ENCODE data around the gene HDAC3. TPM values are rescaled to one million over a fixed set of nuclear protein-coding genes. Genes with fewer than 3 reads are reported as not detected.

HDAC3 gene
- total RNA-seq, 1 donor: 47.8 TPM

DNA sequence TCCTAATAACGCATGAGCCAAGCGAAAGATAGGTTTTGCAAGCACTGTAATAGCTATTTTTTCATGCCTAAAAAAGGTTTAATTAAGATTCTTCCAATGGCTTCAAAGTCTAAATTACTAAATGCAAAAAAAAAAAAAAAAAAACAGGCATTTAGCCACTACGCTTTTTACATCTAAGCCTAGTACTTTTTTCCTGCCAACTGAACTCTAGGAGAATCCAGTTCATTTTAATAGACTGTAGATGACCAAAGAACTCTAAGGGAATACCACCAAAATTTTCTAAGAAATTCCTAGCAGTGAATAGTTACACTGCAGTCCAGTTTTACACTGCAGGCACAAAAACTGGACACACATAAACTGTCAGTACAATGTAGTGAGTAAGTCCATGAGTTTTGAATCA lies 27.6 kb downstream of the HDAC3 start:
- Histone ChIP-seq H4K20me1 (ENCODE audit: insufficient read depth, low read length) (no peaks in the 10 kb centered on the region), H3K27me3 (ENCODE audit: insufficient read depth, low read length) (no peaks in the 10 kb centered on the region), H3K36me3 (ENCODE audit: insufficient read depth, low read length) (no peaks in the 10 kb centered on the region), H3K9me3 (ENCODE audit: low read depth, low read length) (no peaks in the 10 kb centered on the region), H3K4me2 (ENCODE audit: insufficient read depth, low read length) (no peak overlapping the region), H3K27ac (ENCODE audit: low read depth, low read length) (no peak overlapping the region), H3K79me2 (ENCODE audit: insufficient read depth, low read length) (peaks cover 76% of the 10 kb centered on the region), H2AFZ (ENCODE audit: low read length) (no peak overlapping the region), H3K4me3 (ENCODE audit: insufficient read depth, low read length) (no peak overlapping the region), H3K4me1 (ENCODE audit: insufficient read depth, low read length) (peaks cover 26% of the 10 kb centered on the region)
- no peak for DNase-seq (ENCODE audit: insufficient read length, low spot score, missing footprints)
- TF ChIP-seq, protein P1, sequence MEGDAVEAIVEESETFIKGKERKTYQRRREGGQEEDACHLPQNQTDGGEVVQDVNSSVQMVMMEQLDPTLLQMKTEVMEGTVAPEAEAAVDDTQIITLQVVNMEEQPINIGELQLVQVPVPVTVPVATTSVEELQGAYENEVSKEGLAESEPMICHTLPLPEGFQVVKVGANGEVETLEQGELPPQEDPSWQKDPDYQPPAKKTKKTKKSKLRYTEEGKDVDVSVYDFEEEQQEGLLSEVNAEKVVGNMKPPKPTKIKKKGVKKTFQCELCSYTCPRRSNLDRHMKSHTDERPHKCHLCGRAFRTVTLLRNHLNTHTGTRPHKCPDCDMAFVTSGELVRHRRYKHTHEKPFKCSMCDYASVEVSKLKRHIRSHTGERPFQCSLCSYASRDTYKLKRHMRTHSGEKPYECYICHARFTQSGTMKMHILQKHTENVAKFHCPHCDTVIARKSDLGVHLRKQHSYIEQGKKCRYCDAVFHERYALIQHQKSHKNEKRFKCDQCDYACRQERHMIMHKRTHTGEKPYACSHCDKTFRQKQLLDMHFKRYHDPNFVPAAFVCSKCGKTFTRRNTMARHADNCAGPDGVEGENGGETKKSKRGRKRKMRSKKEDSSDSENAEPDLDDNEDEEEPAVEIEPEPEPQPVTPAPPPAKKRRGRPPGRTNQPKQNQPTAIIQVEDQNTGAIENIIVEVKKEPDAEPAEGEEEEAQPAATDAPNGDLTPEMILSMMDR (IDR thresholded peaks at IDR 0.05; ENCODE audit: extremely low read depth, low read depth, low read length): no peak

DNA sequence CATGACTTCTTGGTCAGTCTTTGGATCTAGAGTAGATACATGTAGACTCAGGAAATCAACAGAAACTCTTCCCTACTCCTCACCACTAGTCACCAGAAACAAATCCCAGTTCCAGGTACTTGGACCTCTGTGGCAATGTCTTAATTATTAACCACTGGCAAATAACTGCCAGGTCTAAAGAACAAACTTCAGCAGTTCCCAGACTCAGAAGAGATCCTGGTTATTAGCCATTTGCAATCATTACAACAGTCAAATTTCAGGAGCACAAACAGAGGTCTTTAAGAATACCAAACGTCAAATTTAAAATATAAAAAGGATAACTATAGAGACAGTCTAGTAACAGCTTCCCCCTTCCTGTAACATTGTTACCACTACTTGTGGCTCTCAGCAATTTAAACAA lies 28.1 kb downstream of the HDAC3 start:
- peaks cover 76% of the 10 kb centered on the region for H3K79me2 ChIP-seq (ENCODE audit: insufficient read depth, low read length)
- H3K27me3 ChIP-seq (ENCODE audit: insufficient read depth, low read length): no peaks in the 10 kb centered on the region
- H3K36me3 ChIP-seq (ENCODE audit: insufficient read depth, low read length): no peaks in the 10 kb centered on the region
- H3K9me3 ChIP-seq (ENCODE audit: low read depth, low read length): no peaks in the 10 kb centered on the region
- TF ChIP-seq, protein P1 (IDR thresholded peaks at IDR 0.05; ENCODE audit: extremely low read depth, low read depth, low read length): no peak
- no peak overlapping the region for H3K27ac ChIP-seq (ENCODE audit: low read depth, low read length)
- H2AFZ ChIP-seq (ENCODE audit: low read length): no peak overlapping the region
- H3K4me3 ChIP-seq (ENCODE audit: insufficient read depth, low read length): no peak overlapping the region
- peaks cover 27% of the 10 kb centered on the region for H3K4me1 ChIP-seq (ENCODE audit: insufficient read depth, low read length)
- H3K4me2 ChIP-seq (ENCODE audit: insufficient read depth, low read length): no peak overlapping the region
- H4K20me1 ChIP-seq (ENCODE audit: insufficient read depth, low read length): no peaks in the 10 kb centered on the region
- DNase-seq (ENCODE audit: insufficient read length, low spot score, missing footprints): no peak

DNA sequence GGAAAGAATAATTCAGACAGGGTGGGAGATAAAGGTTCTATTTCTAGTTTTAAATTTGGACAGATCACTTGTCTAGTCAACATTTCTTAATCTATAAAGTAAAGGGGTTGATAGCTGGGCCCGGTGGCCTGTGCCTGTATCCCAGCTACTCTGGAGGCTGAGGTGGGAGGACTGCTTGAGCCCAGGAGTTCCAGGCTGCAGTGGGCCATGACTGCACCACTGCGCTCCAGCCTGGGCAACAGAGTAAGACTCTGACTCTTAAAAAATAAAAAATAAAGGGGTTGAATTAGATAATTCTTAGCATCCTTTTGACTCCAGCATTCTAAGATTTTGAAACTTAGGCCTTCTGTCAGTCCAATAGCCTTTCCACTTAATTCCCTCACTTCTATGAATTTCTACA lies 28.6 kb downstream of the HDAC3 start:
- Histone ChIP-seq H4K20me1 (ENCODE audit: insufficient read depth, low read length) (no peaks in the 10 kb centered on the region), H3K27me3 (ENCODE audit: insufficient read depth, low read length) (no peaks in the 10 kb centered on the region), H3K4me1 (ENCODE audit: insufficient read depth, low read length) (peaks cover 27% of the 10 kb centered on the region), H3K4me3 (ENCODE audit: insufficient read depth, low read length) (no peak overlapping the region), H3K9me3 (ENCODE audit: low read depth, low read length) (no peaks in the 10 kb centered on the region), H3K4me2 (ENCODE audit: insufficient read depth, low read length) (no peak overlapping the region), H2AFZ (ENCODE audit: low read length) (no peak overlapping the region), H3K36me3 (ENCODE audit: insufficient read depth, low read length) (no peaks in the 10 kb centered on the region), H3K27ac (ENCODE audit: low read depth, low read length) (no peak overlapping the region), H3K79me2 (ENCODE audit: insufficient read depth, low read length) (peaks cover 76% of the 10 kb centered on the region)
- DNase-seq (ENCODE audit: insufficient read length, low spot score, missing footprints): no peak
- TF ChIP-seq, protein P1 (IDR thresholded peaks at IDR 0.05; ENCODE audit: extremely low read depth, low read depth, low read length): no peak

DNA sequence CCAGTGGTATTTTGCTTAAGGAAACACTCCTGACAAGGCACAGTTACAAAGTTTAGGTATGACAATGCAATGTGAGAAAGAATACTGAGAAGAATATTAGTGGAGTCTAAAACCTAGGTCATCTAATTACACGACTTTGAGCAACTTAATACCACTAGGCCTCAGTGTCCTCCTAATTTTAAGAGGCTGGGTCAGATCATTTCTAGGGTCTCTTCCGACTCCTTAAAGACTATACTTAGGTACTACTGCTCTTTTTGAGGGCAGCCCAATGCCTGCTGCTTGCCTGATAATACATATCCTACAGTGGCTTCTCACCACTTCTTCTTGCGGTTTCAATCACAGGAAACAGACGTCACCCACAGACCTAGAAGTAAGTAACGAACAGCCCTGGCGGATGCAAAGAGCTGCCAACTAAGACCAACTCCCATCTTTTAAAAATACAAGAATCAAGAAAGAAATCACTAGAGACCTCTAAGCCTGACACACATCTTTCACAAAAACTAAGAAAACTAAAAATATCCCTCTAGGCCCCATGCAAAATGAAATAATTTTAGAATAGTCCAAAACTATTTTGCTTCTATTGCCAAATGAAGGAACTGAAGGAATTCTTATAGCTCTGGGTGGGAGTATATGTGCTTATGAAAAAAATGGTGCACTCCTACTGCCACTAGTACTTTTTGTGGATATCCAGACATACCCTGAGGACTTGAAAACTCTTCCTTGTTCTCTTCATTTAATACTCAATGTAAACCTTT lies 30.9 kb downstream of the HDAC3 start:
- DNase-seq (ENCODE audit: insufficient read length, low spot score, missing footprints): peak; percentile 53
- TF ChIP-seq, protein P1 (IDR thresholded peaks at IDR 0.05; ENCODE audit: extremely low read depth, low read depth, low read length): no peak
- peak overlapping the region; percentile 37 for H2AFZ ChIP-seq (ENCODE audit: low read length)
- H3K27me3 ChIP-seq (ENCODE audit: insufficient read depth, low read length): no peaks in the 10 kb centered on the region
- peak overlapping the region; percentile 44 for H3K4me2 ChIP-seq (ENCODE audit: insufficient read depth, low read length)
- H3K79me2 ChIP-seq (ENCODE audit: insufficient read depth, low read length): peaks cover 76% of the 10 kb centered on the region
- H3K4me3 ChIP-seq (ENCODE audit: insufficient read depth, low read length): peak overlapping the region; percentile 18
- H4K20me1 ChIP-seq (ENCODE audit: insufficient read depth, low read length): no peaks in the 10 kb centered on the region
- no peaks in the 10 kb centered on the region for H3K9me3 ChIP-seq (ENCODE audit: low read depth, low read length)
- no peaks in the 10 kb centered on the region for H3K36me3 ChIP-seq (ENCODE audit: insufficient read depth, low read length)
- H3K27ac ChIP-seq (ENCODE audit: low read depth, low read length): peak overlapping the region; percentile 95
- peaks cover 27% of the 10 kb centered on the region for H3K4me1 ChIP-seq (ENCODE audit: insufficient read depth, low read length)
